Progenitor cell of endocrine pancreas (in vitro differentiated cells): Measurements from ENCODE around the gene PRLHR. TPM values are rescaled to one million over a fixed set of nuclear protein-coding genes. Genes with fewer than 3 reads are reported as not detected.
A peak's percentile ranks its signal among the peaks of the same experiment; 100 is the strongest.

Source experiments
- DNase-seq: peaks from one replicate; pipeline ENCODE4 v3.0.0; 2021; ENCODE audit warnings: low spot score; ENCODE audit not compliant: unreplicated experiment
- H3K27ac Mint-ChIP-seq: 2 replicates; pipeline ENCODE4 v1.8.0; 2021; ENCODE audit warnings: mild to moderate bottlenecking, moderate library complexity, mixed read lengths
- H3K27me3 Mint-ChIP-seq: 2 replicates; pipeline ENCODE4 v1.8.0; 2021; ENCODE audit warnings: mixed read lengths
- H3K36me3 Mint-ChIP-seq: 2 replicates; pipeline ENCODE4 v1.8.0; 2022; ENCODE audit warnings: mixed read lengths; ENCODE audit not compliant: insufficient read depth
- H3K4me1 Mint-ChIP-seq: 2 replicates; pipeline ENCODE4 v1.8.0; 2021; ENCODE audit warnings: low read depth, mixed read lengths
- H3K4me3 Mint-ChIP-seq: 2 replicates; pipeline ENCODE4 v1.8.0; 2021; ENCODE audit warnings: low read depth, mild to moderate bottlenecking, moderate library complexity, mixed read lengths
- H3K9me3 Mint-ChIP-seq: 2 replicates; pipeline ENCODE4 v1.8.0; 2021; ENCODE audit warnings: low read depth, mixed read lengths
- CTCF ChIP-seq: fragments of 200-600 bp; sonication (generic); IDR thresholded peaks from one replicate; pipeline ENCODE4 v1.5.0; 2021; ENCODE audit warnings: antibody characterized with exemption, mild to moderate bottlenecking; ENCODE audit not compliant: unreplicated experiment
- total RNA-seq: library from RNA; stranded (reverse); gene quantifications from 2 replicates; pipeline ENCODE4 v1.2.1, GENCODE V29; 2021

PRLHR gene
- total RNA-seq, 1 donor from 2014 or later, result 1.5 TPM

- Mint-ChIP-seq H3K4me3 (no peak overlapping the region), H3K4me1 (no peaks in the 10 kb centered on the region), H3K9me3 (no peaks in the 10 kb centered on the region), H3K27ac (no peak overlapping the region), H3K36me3 (no peaks in the 10 kb centered on the region), H3K27me3 (peaks cover 25% of the 10 kb centered on the region)
- DNase-seq, result peak; percentile 34
- TF ChIP-seq CTCF, result peak; percentile 74
Observed at GRCh38 chr10:118568327-118568848, 27.1 kb downstream of the PRLHR start.

- Mint-ChIP-seq H3K36me3 (no peaks in the 10 kb centered on the region), H3K27ac (no peak overlapping the region), H3K4me1 (no peaks in the 10 kb centered on the region), H3K4me3 (no peak overlapping the region), H3K27me3 (peaks cover 25% of the 10 kb centered on the region), H3K9me3 (no peaks in the 10 kb centered on the region)
- TF ChIP-seq CTCF, result no peak
- DNase-seq, result no peak
Observed at GRCh38 chr10:118567701-118568248, 27.7 kb downstream of the PRLHR start.

- Mint-ChIP-seq H3K36me3 (no peaks in the 10 kb centered on the region), H3K4me3 (no peak overlapping the region), H3K27me3 (peaks cover 25% of the 10 kb centered on the region), H3K4me1 (no peaks in the 10 kb centered on the region), H3K9me3 (peaks cover 3% of the 10 kb centered on the region), H3K27ac (no peak overlapping the region)
- DNase-seq, result no peak
- TF ChIP-seq CTCF, result no peak
Observed at GRCh38 chr10:118566911-118567310, 28.5 kb downstream of the PRLHR start.

GRCh38 chr10:118565301-118566075 lies 30.0 kb downstream of the PRLHR start:
- no peak for DNase-seq
- Mint-ChIP-seq H3K27me3 (peaks cover 24% of the 10 kb centered on the region), H3K4me3 (no peak overlapping the region), H3K9me3 (peaks cover 3% of the 10 kb centered on the region), H3K27ac (no peak overlapping the region), H3K4me1 (no peaks in the 10 kb centered on the region), H3K36me3 (no peaks in the 10 kb centered on the region)
- TF ChIP-seq CTCF, result no peak

- Mint-ChIP-seq H3K36me3 (no peaks in the 10 kb centered on the region), H3K9me3 (peaks cover 3% of the 10 kb centered on the region), H3K4me1 (no peaks in the 10 kb centered on the region), H3K4me3 (no peak overlapping the region), H3K27ac (no peak overlapping the region), H3K27me3 (peaks cover 20% of the 10 kb centered on the region)
- no peak for DNase-seq
- peak; percentile 19 for TF ChIP-seq CTCF
Observed at GRCh38 chr10:118564652-118565051, 30.8 kb downstream of the PRLHR start.
